GM13977 (cell line): ENCODE measurements around the gene ZNF296.

Source experiments
- DNase-seq: peaks from one replicate; pipeline ENCODE4 v3.0.0; 2012; ENCODE audit warnings: low spot score
- CTCF ChIP-seq: IDR thresholded peaks from 2 replicates; pipeline ENCODE4 v1.5.1; 2012; ENCODE audit warnings: mild to moderate bottlenecking, control low read depth; ENCODE audit not compliant: insufficient read depth; ENCODE audit errors: extremely low read depth, missing control alignments
- in situ Hi-C: fragments of 300-500 bp; cut with MboI; formaldehyde crosslinking; loops from one replicate; pipeline ENCODE4 v1.12.0; 2022; ENCODE audit warnings: low sequenced_read_pairs, low pct_unique_long_range_greater_than_20kb, mixed read lengths, inconsistent platforms; ENCODE audit not compliant: unreplicated experiment

The ZNF296 gene

DNA sequence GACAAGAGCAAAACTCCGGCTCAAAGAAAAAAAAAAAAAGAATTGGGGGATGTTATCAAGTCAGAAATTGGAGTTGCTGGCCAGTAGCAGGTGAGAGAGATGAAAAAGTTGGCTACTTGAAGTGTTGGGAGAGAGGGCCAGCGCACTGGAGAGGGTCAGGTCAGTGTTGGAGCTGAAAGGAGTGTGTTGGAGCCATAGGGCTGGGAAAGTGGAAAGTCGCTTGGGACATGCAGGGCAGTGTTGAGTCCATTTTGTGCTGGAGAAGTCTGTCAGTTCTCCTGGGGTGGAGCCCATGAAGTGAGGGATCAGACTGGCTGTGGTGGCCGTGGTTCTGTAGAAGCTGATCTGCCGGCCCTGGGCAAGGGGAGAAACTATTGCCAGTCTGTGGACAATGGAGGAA lies 18.4 kb upstream of the ZNF296 start:
- DNase-seq, result no peak
- in situ Hi-C loops, result no loop called here
- TF ChIP-seq CTCF, result no peak

DNA sequence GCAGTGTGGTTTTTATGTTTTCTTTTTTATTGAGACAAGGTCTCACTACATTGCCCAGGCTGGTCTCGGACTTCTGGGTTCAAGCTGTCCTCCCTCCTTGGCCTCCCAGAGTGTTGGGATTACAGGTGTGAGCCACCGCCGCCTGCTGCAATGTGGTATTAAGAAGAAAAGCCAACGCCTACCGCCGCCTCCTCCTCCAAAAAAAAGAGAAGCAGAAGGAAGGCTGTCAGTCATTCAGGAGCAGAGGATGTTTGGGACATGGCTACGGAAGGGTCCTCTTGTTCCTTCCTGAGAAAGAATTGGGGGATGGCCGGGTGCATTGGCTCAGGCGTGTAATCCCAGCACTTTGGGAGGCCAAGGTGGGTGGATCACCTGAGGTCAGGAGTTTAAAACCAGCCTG lies 17.9 kb upstream of the ZNF296 start:
- DNase-seq, result no peak

DNA sequence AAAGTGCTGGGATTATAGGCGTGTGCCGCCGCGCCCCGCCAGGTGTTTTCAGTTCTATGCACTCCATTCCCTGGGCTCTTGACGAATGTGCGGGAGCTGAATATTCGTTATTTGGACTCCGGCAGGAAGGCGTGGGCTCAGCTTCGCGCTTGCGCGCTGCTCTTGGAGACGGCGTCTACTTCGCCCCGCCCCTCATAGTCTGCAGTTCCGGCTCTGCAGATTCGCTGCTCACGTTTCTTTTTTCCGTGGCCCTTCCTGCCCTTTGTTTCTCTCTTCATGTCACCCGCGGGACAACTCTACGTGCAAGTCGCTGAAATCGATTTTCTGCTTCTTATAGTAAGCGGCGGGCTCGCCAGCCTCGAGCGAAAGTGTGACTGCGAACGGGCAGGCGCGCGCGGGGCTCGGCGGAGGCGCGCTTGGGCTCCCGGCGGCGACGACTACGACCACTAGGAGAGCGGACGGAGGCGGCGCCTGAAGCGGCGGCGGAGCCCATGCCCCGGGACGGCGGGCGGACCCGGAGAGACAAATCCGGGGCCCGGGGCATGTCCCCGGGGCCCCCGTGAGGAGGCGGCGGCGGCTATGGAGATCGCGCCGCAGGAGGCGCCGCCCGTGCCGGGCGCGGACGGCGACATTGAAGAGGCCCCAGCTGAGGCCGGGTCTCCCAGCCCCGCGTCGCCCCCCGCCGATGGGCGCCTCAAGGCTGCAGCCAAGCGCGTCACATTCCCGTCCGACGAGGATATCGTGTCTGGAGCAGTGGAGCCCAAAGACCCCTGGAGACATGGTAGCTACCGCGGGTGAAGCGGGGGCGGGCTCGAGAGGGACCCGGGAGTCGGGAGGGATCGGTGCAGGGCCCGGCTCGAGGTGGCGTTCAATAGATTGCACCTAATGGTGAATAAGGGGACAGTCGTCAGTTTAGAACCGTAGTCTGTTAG lies 16.7 kb upstream of the ZNF296 start, which contains the start of gene PPP1R37:
Gene PPP1R37 (plus strand): TSS at position 433 of the 932 bp plus-strand sequence. CDS start 147 bp downstream, at position 580.
- in situ Hi-C loops, result no loop called here

More for the DNA sequence above, 17.9 kb upstream of the ZNF296 start:
- TF ChIP-seq CTCF, result no peak
- in situ Hi-C loops, result no loop called here

DNA sequence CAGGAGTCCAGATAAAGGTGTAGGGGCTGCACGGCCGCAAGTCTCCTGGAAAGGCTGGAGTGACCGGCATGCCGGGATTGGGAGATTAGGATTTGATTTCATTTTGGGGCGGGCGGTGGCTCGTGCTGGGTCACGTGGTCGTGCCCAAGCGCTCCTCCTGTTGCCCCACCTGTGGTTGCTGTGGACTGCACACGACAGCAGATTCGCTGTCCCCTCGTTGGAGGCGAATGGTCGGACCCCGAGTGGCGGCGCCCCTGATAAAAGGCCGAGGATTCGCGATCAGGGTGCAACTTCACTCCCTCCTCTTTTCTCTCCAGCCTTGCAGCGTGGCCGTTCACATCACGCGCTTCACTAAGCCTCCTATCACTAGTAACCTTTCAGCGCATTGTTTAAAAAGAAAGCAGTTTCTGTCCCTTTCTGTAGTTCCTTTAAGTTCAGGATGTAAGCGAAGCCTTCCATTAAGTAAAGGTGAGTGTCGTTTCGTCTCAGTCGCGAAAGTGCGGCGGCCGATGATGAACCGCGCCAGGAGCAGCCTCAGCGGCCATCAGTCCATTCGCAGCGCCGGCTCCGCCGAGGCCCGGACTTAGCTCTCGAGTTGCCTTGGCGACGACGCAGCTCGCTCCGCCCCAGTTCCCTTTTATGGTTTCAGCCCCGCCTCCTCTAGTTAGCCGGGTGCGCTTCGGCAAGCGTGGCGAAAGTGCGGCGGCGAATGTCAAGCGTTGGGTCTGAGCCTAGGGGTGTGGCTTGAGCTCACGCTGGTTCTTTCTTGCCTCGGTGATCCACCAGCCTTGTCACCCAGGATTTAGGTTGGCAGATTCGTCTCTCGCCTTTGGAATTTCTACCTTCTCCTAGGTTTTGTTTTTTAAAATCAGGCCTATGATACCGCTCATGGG lies 15.0 kb upstream of the ZNF296 start:
- TF ChIP-seq CTCF, result no peak
- DNase-seq, result peak; percentile 89
- in situ Hi-C loops, result no loop called here

More for the DNA sequence above, 16.7 kb upstream of the ZNF296 start, which contains the start of gene PPP1R37:
- peak; percentile 98 for DNase-seq
- no peak for TF ChIP-seq CTCF

DNA sequence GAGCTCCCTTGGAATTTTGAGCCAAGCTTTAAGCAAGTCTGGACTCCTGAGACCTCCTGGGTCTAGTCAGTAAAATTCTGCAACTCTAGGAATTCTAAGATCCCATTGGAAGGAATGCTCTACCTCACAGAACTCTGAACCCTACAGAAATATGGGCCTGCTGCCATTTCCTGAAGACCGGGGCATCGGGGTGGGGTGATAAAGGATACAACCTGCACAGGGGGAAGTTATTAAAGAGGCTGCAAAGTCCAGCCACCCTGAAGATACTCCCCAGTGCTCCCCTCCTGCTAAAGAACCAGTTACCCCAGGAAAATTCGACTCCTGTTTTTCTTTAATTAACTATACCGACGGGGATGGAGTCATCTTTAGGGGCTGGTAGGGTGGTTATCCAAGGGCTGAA lies 14.3 kb upstream of the ZNF296 start:
- DNase-seq, result no peak
- in situ Hi-C loops, result no loop called here

More for the DNA sequence above, 14.3 kb upstream of the ZNF296 start:
- TF ChIP-seq CTCF, result no peak
